Keratinocyte (primary cell): Measurements from ENCODE around the gene INPP4B. TPM values are rescaled to one million over a fixed set of nuclear protein-coding genes. Genes with fewer than 3 reads are reported as not detected.

Experiments used
- DNase-seq: peaks from one replicate; pipeline ENCODE4 v3.0.0-alpha.2; 2011; ENCODE audit warnings: low read depth, missing footprints, low spot score
- FAIRE-seq: peaks from 2 replicates; lab custom pipeline; 2011; peaks lifted over from hg19 to GRCh38; lab: Jason Lieb, UNC
- H2AFZ ChIP-seq: 2 replicates; pipeline ENCODE4 v1.6.0; 2012; ENCODE audit warnings: low read length, control low read depth, inconsistent platforms; ENCODE audit not compliant: control insufficient read depth
- H3K27ac ChIP-seq: 2 replicates; pipeline ENCODE4 v1.5.1; 2011; ENCODE audit warnings: low read length; ENCODE audit not compliant: control insufficient read depth, insufficient read depth
- H3K27me3 ChIP-seq: 3 replicates; pipeline ENCODE4 v1.6.0; 2011; ENCODE audit warnings: low read length; ENCODE audit not compliant: control insufficient read depth, insufficient read depth; ENCODE audit errors: extremely low read depth
- H3K36me3 ChIP-seq, 2 experiments: 2 replicates in 1 of 2; 3 replicates in 1 of 2; pipeline ENCODE4 v1.5.1; 2011; ENCODE audit warnings: low read length in 2 of 2, mild to moderate bottlenecking in 1 of 2; ENCODE audit not compliant: control insufficient read depth in 2 of 2, insufficient read depth in 2 of 2; ENCODE audit errors: extremely low read depth in 1 of 2
- H3K4me1 ChIP-seq: 3 replicates; pipeline ENCODE4 v1.5.1; 2011; ENCODE audit warnings: low read length; ENCODE audit not compliant: control insufficient read depth, insufficient read depth; ENCODE audit errors: extremely low read depth
- H3K4me2 ChIP-seq: 3 replicates; pipeline ENCODE4 v1.6.0; 2011; ENCODE audit warnings: low read depth, low read length; ENCODE audit not compliant: control insufficient read depth, insufficient read depth; ENCODE audit errors: extremely low read depth
- H3K4me3 ChIP-seq, 3 experiments: fragments of 200-600 bp in 1 of 3; sonication (generic) in 1 of 3; 2 replicates in 2 of 3; 3 replicates in 1 of 3; pipeline ENCODE4 v1.5.1; 2011 to 2016; ENCODE audit warnings: low read length in 3 of 3, mild to moderate bottlenecking in 3 of 3, control low read depth in 2 of 3, inconsistent platforms in 1 of 3, low read depth in 1 of 3, mixed read lengths in 1 of 3, mixed run types in 1 of 3, moderate library complexity in 1 of 3; ENCODE audit not compliant: control insufficient read depth in 2 of 3, insufficient read depth in 2 of 3; ENCODE audit errors: extremely low read depth in 1 of 3
- H3K79me2 ChIP-seq: 2 replicates; pipeline ENCODE4 v1.6.0; 2012; ENCODE audit warnings: low read length; ENCODE audit not compliant: control insufficient read depth, insufficient read depth
- H3K9ac ChIP-seq: 3 replicates; pipeline ENCODE4 v1.6.0; 2011; ENCODE audit warnings: low read length; ENCODE audit not compliant: control insufficient read depth, insufficient read depth; ENCODE audit errors: extremely low read depth
- H3K9me1 ChIP-seq: 3 replicates; pipeline ENCODE4 v1.6.0; 2011; ENCODE audit warnings: low read length; ENCODE audit not compliant: control insufficient read depth, insufficient read depth; ENCODE audit errors: extremely low read depth
- H3K9me3 ChIP-seq: 2 replicates; pipeline ENCODE4 v1.5.1; 2012; ENCODE audit warnings: low read depth, low read length; ENCODE audit not compliant: control insufficient read depth
- H4K20me1 ChIP-seq: 3 replicates; pipeline ENCODE4 v1.6.0; 2011; ENCODE audit warnings: low read length; ENCODE audit not compliant: control insufficient read depth, insufficient read depth; ENCODE audit errors: extremely low read depth
- EZH2 ChIP-seq: IDR thresholded peaks from one replicate; pipeline ENCODE4 v1.6.1; 2012; ENCODE audit warnings: inconsistent platforms, mild to moderate bottlenecking, low read length, moderate library complexity
- dilution Hi-C: fragments of 300-500 bp; cut with MboI; formaldehyde crosslinking; loops from one replicate; pipeline ENCODE4 v1.7.0; 2020; ENCODE audit warnings: low sequenced_read_pairs; ENCODE audit not compliant: extremely low pct_ligation_motif_present
- polyA plus RNA-seq, 5 experiments: library from polyadenylated mRNA; depleted of rRNA in 3 of 5; stranded (reverse) in 3 of 5; stranded (forward) in 1 of 5; unstranded in 1 of 5; fragments of >200 nt; gene quantifications; 1 replicate in 1 of 5; 2 replicates in 3 of 5; 3 replicates in 1 of 5; pipeline versions ENCODE4 v1.2.1 to v1.2.3, GENCODE V29; 2011 to 2012; ENCODE audit warnings: missing spikeins in 2 of 5, low read depth in 1 of 5, low replicate concordance in 1 of 5
- TF ChIP-seq, protein P1 (sequence below), 3 experiments: IDR thresholded peaks in 1 of 3; conservative IDR thresholded peaks in 1 of 3; optimal IDR thresholded peaks in 1 of 3; 2 replicates in 2 of 3; 3 replicates in 1 of 3; pipeline versions ENCODE3 to v1.5.1; 2011; ENCODE audit warnings: low read length in 3 of 3, mild to moderate bottlenecking in 3 of 3, moderate library complexity in 2 of 3, control low read depth in 1 of 3, inconsistent platforms in 1 of 3; ENCODE audit not compliant: insufficient read depth in 2 of 3; ENCODE audit errors: extremely low read depth in 1 of 3

The INPP4B gene
- polyA plus RNA-seq, 1 donor (not counting 4 experiments of a cell fraction or from before 2014, with no cell fraction given): 50.2 TPM

- no peaks in the 10 kb centered on the region for H3K36me3 ChIP-seq
- DNase-seq: no peak
Measured at GRCh38 chr4:142595222-142595871, 250.8 kb downstream of the INPP4B start.

DNA sequence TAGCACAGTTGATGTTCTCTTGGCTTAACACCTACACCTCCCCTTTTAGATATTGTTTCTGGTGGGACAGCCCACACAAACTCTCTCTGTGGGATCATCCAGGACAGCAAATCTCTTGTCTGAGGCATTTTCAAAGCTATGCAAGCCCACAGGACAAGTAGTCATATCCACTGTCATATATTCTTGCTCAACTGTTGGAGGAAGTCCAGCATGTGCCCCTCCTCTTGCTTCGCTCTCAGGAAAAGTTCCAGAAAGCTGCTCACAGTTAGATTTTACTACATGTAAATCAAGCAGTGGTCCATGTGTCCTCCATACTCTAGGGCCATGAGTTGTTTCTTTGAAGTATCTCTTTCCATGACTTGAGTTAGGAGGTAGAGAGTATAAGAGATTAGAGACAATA, 260.7 kb downstream of the INPP4B start:
- FAIRE-seq (peak; percentile 17), DNase-seq (no peak)
- H3K4me2 ChIP-seq: no peak overlapping the region
- dilution Hi-C loops: no loop called here
- peaks cover 0 to 1% of the 10 kb centered on the region in 2 experiments for H3K36me3 ChIP-seq
- H3K9me3 ChIP-seq: no peaks in the 10 kb centered on the region
- no peaks in the 10 kb centered on the region for H3K79me2 ChIP-seq
- H3K4me3 ChIP-seq: no peak overlapping the region
- H2AFZ ChIP-seq: no peak overlapping the region
- no peak overlapping the region for H3K9ac ChIP-seq
- H3K27ac ChIP-seq: no peak overlapping the region
- H3K27me3 ChIP-seq: no peaks in the 10 kb centered on the region
- H3K4me1 ChIP-seq: no peaks in the 10 kb centered on the region
- H3K9me1 ChIP-seq: no peaks in the 10 kb centered on the region
- TF ChIP-seq, protein P1, sequence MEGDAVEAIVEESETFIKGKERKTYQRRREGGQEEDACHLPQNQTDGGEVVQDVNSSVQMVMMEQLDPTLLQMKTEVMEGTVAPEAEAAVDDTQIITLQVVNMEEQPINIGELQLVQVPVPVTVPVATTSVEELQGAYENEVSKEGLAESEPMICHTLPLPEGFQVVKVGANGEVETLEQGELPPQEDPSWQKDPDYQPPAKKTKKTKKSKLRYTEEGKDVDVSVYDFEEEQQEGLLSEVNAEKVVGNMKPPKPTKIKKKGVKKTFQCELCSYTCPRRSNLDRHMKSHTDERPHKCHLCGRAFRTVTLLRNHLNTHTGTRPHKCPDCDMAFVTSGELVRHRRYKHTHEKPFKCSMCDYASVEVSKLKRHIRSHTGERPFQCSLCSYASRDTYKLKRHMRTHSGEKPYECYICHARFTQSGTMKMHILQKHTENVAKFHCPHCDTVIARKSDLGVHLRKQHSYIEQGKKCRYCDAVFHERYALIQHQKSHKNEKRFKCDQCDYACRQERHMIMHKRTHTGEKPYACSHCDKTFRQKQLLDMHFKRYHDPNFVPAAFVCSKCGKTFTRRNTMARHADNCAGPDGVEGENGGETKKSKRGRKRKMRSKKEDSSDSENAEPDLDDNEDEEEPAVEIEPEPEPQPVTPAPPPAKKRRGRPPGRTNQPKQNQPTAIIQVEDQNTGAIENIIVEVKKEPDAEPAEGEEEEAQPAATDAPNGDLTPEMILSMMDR (optimal IDR thresholded peaks at IDR 0.05 in 1 of 3, IDR thresholded peaks at IDR 0.05 in 1 of 3, conservative IDR thresholded peaks at IDR 0.05 in 1 of 3; ENCODE audit: extremely low read depth in 1 of 3, insufficient read depth in 2 of 3, low read length in 3 of 3): no peak
- TF ChIP-seq EZH2: no peak
- no peaks in the 10 kb centered on the region for H4K20me1 ChIP-seq

More at GRCh38 chr4:142595222-142595871, 250.8 kb downstream of the INPP4B start:
- Histone ChIP-seq H3K4me3 (no peak overlapping the region), H3K9me3 (no peaks in the 10 kb centered on the region), H3K79me2 (no peaks in the 10 kb centered on the region), H3K4me2 (no peak overlapping the region), H3K9ac (no peak overlapping the region), H3K4me1 (no peaks in the 10 kb centered on the region), H3K9me1 (no peaks in the 10 kb centered on the region), H3K27ac (no peak overlapping the region), H2AFZ (no peak overlapping the region), H3K27me3 (no peaks in the 10 kb centered on the region), H4K20me1 (no peaks in the 10 kb centered on the region)
- FAIRE-seq: no peak
- dilution Hi-C loops: no loop called here
- TF ChIP-seq EZH2: no peak
- TF ChIP-seq, protein P1 (optimal IDR thresholded peaks at IDR 0.05 in 1 of 3, IDR thresholded peaks at IDR 0.05 in 1 of 3, conservative IDR thresholded peaks at IDR 0.05 in 1 of 3; ENCODE audit: extremely low read depth in 1 of 3, insufficient read depth in 2 of 3, low read length in 3 of 3): no peak
